Esophagus squamous epithelium (tissue), 5 donors: Measurements from ENCODE around the gene ACTMAP. TPM values are rescaled to one million over a fixed set of nuclear protein-coding genes. Genes with fewer than 3 reads are reported as not detected.

ENCODE experiments used
- DNase-seq: peaks from one replicate; lab custom pipeline; 2025; lab: John Stamatoyannopoulos, UW
- H3K27ac ChIP-seq, 4 donors: fragments of 200-600 bp; sonication (generic); one replicate each; pipeline ENCODE4 v1.5.1; 2016 to 2019; ENCODE audit warnings: mild to moderate bottlenecking in 1 of 4
- H3K27me3 ChIP-seq, 4 donors: fragments of 200-600 bp; sonication (generic); 1 replicate in 3 of 4; 2 replicates in 1 of 4; pipeline versions ENCODE4 v1.5.1 to v1.6.0; 2017 to 2021; ENCODE audit warnings: antibody characterized with exemption in 1 of 4
- H3K36me3 ChIP-seq, 3 donors: fragments of 200-600 bp; sonication (generic); one replicate each; pipeline ENCODE4 v1.5.1; 2016 to 2019
- H3K4me1 ChIP-seq, 3 donors: fragments of 200-600 bp; sonication (generic); one replicate each; pipeline ENCODE4 v1.5.1; 2017 to 2019
- H3K4me3 ChIP-seq, 4 donors: fragments of 200-600 bp; sonication (generic); 1 replicate in 3 of 4; 2 replicates in 1 of 4; pipeline ENCODE4 v1.5.1; 2016 to 2019; ENCODE audit warnings: mild to moderate bottlenecking in 2 of 4, moderate library complexity in 1 of 4
- H3K9me3 ChIP-seq, 3 donors: fragments of 200-600 bp; sonication (generic); one replicate each; pipeline ENCODE4 v1.5.1; 2016 to 2019
- CTCF ChIP-seq, 6 experiments: fragments of 450-650 bp in 4 of 6; fragments of 200-600 bp in 2 of 6; sonication (generic) in 2 of 6; IDR thresholded peaks; one replicate each; pipeline ENCODE4 v1.5.1; 2016 to 2019; ENCODE audit warnings: antibody characterized with exemption in 6 of 6, mild to moderate bottlenecking in 4 of 6, moderate library complexity in 4 of 6
- POLR2A ChIP-seq, 4 donors: fragments of 450-650 bp; IDR thresholded peaks; one replicate each; pipeline ENCODE4 v1.6.1; 2017; ENCODE audit warnings: antibody characterized with exemption in 4 of 4, mild to moderate bottlenecking in 4 of 4, moderate library complexity in 3 of 4
- WGBS, 2 donors: methylation state at CpG; one replicate each; pipeline ENCODE4 v1.1.5; 2018; 5-methylcytosine and 5-hydroxymethylcytosine counted together
- intact Hi-C: fragments of 100-400 bp; cut with DNase I; formaldehyde crosslinking; loops from one replicate; pipeline ENCODE4 v1.15.0; 2022
- total RNA-seq, 4 donors: library from RNA; depleted of rRNA; stranded (reverse); fragments of >200 nt; gene quantifications; one replicate each; pipeline ENCODE4 v1.1.0, GENCODE V29; 2016
- donor health status: DM: yes; HTN: yes; CAD: no.

ACTMAP gene
- total RNA-seq, 4 donors from 2014 or later: 2.1 to 2.8 (median 2.4) TPM

GRCh38 chr19:40707615-40708014 lies 42.7 kb downstream of the ACTMAP start:
- DNase-seq: no peak
- H3K9me3 ChIP-seq: no peaks in the 10 kb centered on the region
- H3K4me3 ChIP-seq: no peak overlapping the region
- H3K36me3 ChIP-seq: peaks cover 21 to 99% (median 26%) of the 10 kb centered on the region in 3 donors
- intact Hi-C loops: no loop called here
- no peaks in the 10 kb centered on the region for H3K4me1 ChIP-seq
- TF ChIP-seq CTCF (IDR thresholded peaks at IDR 0.05) (no peak), POLR2A (IDR thresholded peaks at IDR 0.05) (no peak)
- H3K27ac ChIP-seq: no peak overlapping the region
- 93 to 96% methylated on average over 7 of the region's 7 CpGs for WGBS, 2 donors
- H3K27me3 ChIP-seq: no peaks in the 10 kb centered on the region

GRCh38 chr19:40705950-40706619 lies 44.2 kb downstream of the ACTMAP start:
- intact Hi-C loops: no loop called here
- peaks cover 21 to 100% (median 22%) of the 10 kb centered on the region in 3 donors for H3K36me3 ChIP-seq
- no peaks in the 10 kb centered on the region for H3K27me3 ChIP-seq
- H3K27ac ChIP-seq: no peak overlapping the region
- no peaks in the 10 kb centered on the region for H3K9me3 ChIP-seq
- no peak overlapping the region for H3K4me3 ChIP-seq
- TF ChIP-seq CTCF (IDR thresholded peaks at IDR 0.05): no peak
- no peak for TF ChIP-seq POLR2A (IDR thresholded peaks at IDR 0.05)
- no peak for DNase-seq
- WGBS, 2 donors: 81 to 88% methylated on average over 7 of the region's 7 CpGs
- H3K4me1 ChIP-seq: no peaks in the 10 kb centered on the region

GRCh38 chr19:40705362-40705651 lies 45.0 kb downstream of the ACTMAP start:
- H3K9me3 ChIP-seq: no peaks in the 10 kb centered on the region
- H3K4me3 ChIP-seq: no peak overlapping the region
- no peaks in the 10 kb centered on the region for H3K27me3 ChIP-seq
- peaks cover 21 to 100% (median 22%) of the 10 kb centered on the region in 3 donors for H3K36me3 ChIP-seq
- TF ChIP-seq CTCF (IDR thresholded peaks at IDR 0.05) (no peak), POLR2A (IDR thresholded peaks at IDR 0.05) (no peak)
- H3K4me1 ChIP-seq: no peaks in the 10 kb centered on the region
- H3K27ac ChIP-seq: no peak overlapping the region
- no peak for DNase-seq
- 90 to 91% methylated on average over 7 to 8 of the region's 9 CpGs for WGBS, 2 donors
- intact Hi-C loops: no loop called here

GRCh38 chr19:40704491-40705361 lies 45.6 kb downstream of the ACTMAP start:
- TF ChIP-seq POLR2A (IDR thresholded peaks at IDR 0.05) (no peak), CTCF (IDR thresholded peaks at IDR 0.05) (no peak)
- no peaks in the 10 kb centered on the region for H3K27me3 ChIP-seq
- H3K27ac ChIP-seq: no peak overlapping the region
- intact Hi-C loops: no loop called here
- no peaks in the 10 kb centered on the region for H3K9me3 ChIP-seq
- H3K4me1 ChIP-seq: no peaks in the 10 kb centered on the region
- no peak for DNase-seq
- peaks cover 21 to 100% (median 22%) of the 10 kb centered on the region in 3 donors for H3K36me3 ChIP-seq
- 78 to 87% methylated on average over 13 to 14 of the region's 18 CpGs for WGBS, 2 donors
- no peak overlapping the region for H3K4me3 ChIP-seq
